WTC11 (cell line): ENCODE data around the gene SERGEF. TPM values are rescaled to one million over a fixed set of nuclear protein-coding genes. Genes with fewer than 3 reads are reported as not detected.

ENCODE experiments used
- ATAC-seq: fragments of 200-7000 bp; cut with Tn5 transposase; 2 replicates; pipeline ENCODE4 v1.10.0; 2021; ENCODE audit warnings: mild to moderate bottlenecking, moderate library complexity
- CTCF ChIA-PET: fragments of 300-600 bp; sonication (Branson Sonifier 250); formaldehyde crosslinking; loops from one replicate; lab custom pipeline; 2021; ENCODE audit warnings: antibody characterized with exemption; lab: Charles Lee
- POLR2A ChIA-PET: fragments of 350-600 bp; sonication (Branson Sonifier 250); formaldehyde crosslinking; loops from one replicate; lab custom pipeline; 2021; ENCODE audit warnings: antibody characterized with exemption; lab: Charles Lee
- DNase-seq: peaks from one replicate; pipeline ENCODE4 v3.0.0; 2021; ENCODE audit warnings: low spot score
- H3K27ac Mint-ChIP-seq: 2 replicates; pipeline ENCODE4 v1.8.0; 2021; ENCODE audit warnings: mixed read lengths
- H3K27me3 Mint-ChIP-seq: 2 replicates; pipeline ENCODE4 v1.8.0; 2021; ENCODE audit warnings: low read depth, mild to moderate bottlenecking, moderate library complexity, mixed read lengths
- H3K36me3 Mint-ChIP-seq: 2 replicates; pipeline ENCODE4 v1.8.0; 2021; ENCODE audit warnings: mixed read lengths
- H3K4me1 Mint-ChIP-seq: 2 replicates; pipeline ENCODE4 v1.8.0; 2022; ENCODE audit warnings: mixed read lengths
- H3K4me3 Mint-ChIP-seq: 2 replicates; pipeline ENCODE4 v1.8.0; 2021; ENCODE audit warnings: mild to moderate bottlenecking, moderate library complexity, mixed read lengths
- H3K9me3 Mint-ChIP-seq: 2 replicates; pipeline ENCODE4 v1.8.0; 2021; ENCODE audit warnings: mixed read lengths
- AFF4 ChIP-seq: sonication (generic); formaldehyde crosslinking; IDR thresholded peaks from 2 replicates; pipeline ENCODE4 v1.8.1; 2023; ENCODE audit warnings: mild to moderate bottlenecking, missing genetic modification reagents, borderline replicate concordance
- CBFB ChIP-seq: sonication (generic); formaldehyde crosslinking; IDR thresholded peaks from 2 replicates; pipeline ENCODE4 v1.8.1; 2022; ENCODE audit warnings: mild to moderate bottlenecking, low read depth, missing genetic modification reagents
- CREB1 ChIP-seq: sonication (generic); formaldehyde crosslinking; IDR thresholded peaks from 2 replicates; pipeline ENCODE4 v1.8.0; 2023; ENCODE audit warnings: mild to moderate bottlenecking, missing genetic modification reagents
- CTCF ChIP-seq: fragments of 200-600 bp; IDR thresholded peaks from 2 replicates; pipeline ENCODE4 v1.8.0; 2022; ENCODE audit warnings: antibody characterized with exemption
- ESRRA ChIP-seq: sonication (generic); formaldehyde crosslinking; IDR thresholded peaks from 2 replicates; pipeline ENCODE4 v1.8.1; 2022; ENCODE audit warnings: mild to moderate bottlenecking, missing genetic modification reagents, borderline replicate concordance
- FOXJ3 ChIP-seq: sonication (generic); formaldehyde crosslinking; IDR thresholded peaks from 2 replicates; pipeline ENCODE4 v1.9.0; 2021; ENCODE audit warnings: missing genetic modification reagents, mild to moderate bottlenecking, borderline replicate concordance
- GABPB1 ChIP-seq: sonication (generic); formaldehyde crosslinking; IDR thresholded peaks from 2 replicates; pipeline ENCODE4 v1.8.1; 2023; ENCODE audit warnings: mild to moderate bottlenecking, missing genetic modification reagents
- HMGA2 ChIP-seq: fragments of 250-450 bp; sonication (Bioruptor Pico); IDR thresholded peaks from 2 replicates; pipeline ENCODE4 v1.4.0; 2021; ENCODE audit warnings: mild to moderate bottlenecking, moderate library complexity
- HMGXB4 ChIP-seq: sonication (generic); formaldehyde crosslinking; IDR thresholded peaks from 2 replicates; pipeline ENCODE4 v1.8.1; 2023; ENCODE audit warnings: mild to moderate bottlenecking, moderate library complexity, missing genetic modification reagents
- JAZF1 ChIP-seq: fragments of 250-450 bp; sonication (Bioruptor Pico); IDR thresholded peaks from 2 replicates; pipeline ENCODE4 v1.9.0; 2021; ENCODE audit warnings: moderate library complexity, mild to moderate bottlenecking, inconsistent platforms
- NFE2L1 ChIP-seq: sonication (generic); formaldehyde crosslinking; IDR thresholded peaks from 2 replicates; pipeline ENCODE4 v1.8.1; 2023; ENCODE audit warnings: missing genetic modification reagents
- PRDM15 ChIP-seq: sonication (generic); formaldehyde crosslinking; IDR thresholded peaks from 2 replicates; pipeline ENCODE4 v1.8.0; 2022; ENCODE audit warnings: missing genetic modification reagents
- RELA ChIP-seq: sonication (generic); formaldehyde crosslinking; IDR thresholded peaks from 2 replicates; pipeline ENCODE4 v1.8.1; 2022; ENCODE audit warnings: missing genetic modification reagents, mild to moderate bottlenecking, borderline replicate concordance
- TEAD1 ChIP-seq: sonication (generic); formaldehyde crosslinking; IDR thresholded peaks from 2 replicates; pipeline ENCODE4 v1.8.0; 2022; ENCODE audit warnings: mild to moderate bottlenecking, missing genetic modification reagents
- ZMAT4 ChIP-seq: fragments of 250-450 bp; sonication (Bioruptor Pico); IDR thresholded peaks from 2 replicates; pipeline ENCODE4 v1.9.0; 2021; ENCODE audit warnings: mild to moderate bottlenecking
- ZNF219 ChIP-seq: sonication (generic); formaldehyde crosslinking; IDR thresholded peaks from 2 replicates; pipeline ENCODE4 v1.8.0; 2023; ENCODE audit warnings: missing genetic modification reagents, mild to moderate bottlenecking, borderline replicate concordance
- ZNF232 ChIP-seq: sonication (generic); formaldehyde crosslinking; IDR thresholded peaks from 2 replicates; pipeline ENCODE4 v1.8.0; 2022; ENCODE audit warnings: mild to moderate bottlenecking, missing genetic modification reagents
- ZNF396 ChIP-seq: fragments of 250-450 bp; sonication (Bioruptor Pico); IDR thresholded peaks from 2 replicates; pipeline ENCODE4 v1.8.0; 2021; ENCODE audit warnings: mild to moderate bottlenecking, moderate library complexity, borderline replicate concordance
- ZNF416 ChIP-seq: fragments of 250-450 bp; sonication (Bioruptor Pico); IDR thresholded peaks from 2 replicates; pipeline ENCODE4 v1.9.0; 2021; ENCODE audit warnings: mild to moderate bottlenecking, inconsistent platforms
- total RNA-seq: library from RNA; stranded (reverse); gene quantifications from 3 replicates; pipeline ENCODE4 v1.2.3, GENCODE V29; 2021

SERGEF gene
- total RNA-seq, 1 experiment from 2014 or later: 35.5 TPM

DNA sequence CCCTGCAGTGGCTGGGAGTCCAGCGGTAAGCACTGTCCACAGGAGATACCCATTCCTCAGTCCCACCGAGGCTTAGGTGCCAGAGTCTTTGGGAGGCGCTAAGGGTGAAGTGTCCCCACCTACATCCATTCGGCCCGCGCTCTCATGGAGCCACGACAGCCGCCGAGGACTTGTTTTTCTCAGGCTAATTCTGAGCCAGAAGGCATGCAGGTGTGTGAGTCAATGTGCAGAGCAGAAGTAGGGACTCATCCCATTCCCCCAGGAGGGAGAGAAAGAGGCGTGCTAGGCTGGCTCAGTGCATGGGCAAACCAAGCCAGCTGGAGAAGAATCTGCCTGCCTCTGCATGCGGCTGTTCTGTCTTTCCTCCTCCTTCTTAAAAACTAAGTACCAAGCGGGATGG, 231.6 kb downstream of the SERGEF start:
- Mint-ChIP-seq H3K9me3 (no peaks in the 10 kb centered on the region), H3K36me3 (no peaks in the 10 kb centered on the region), H3K4me3 (no peak overlapping the region), H3K27ac (no peak overlapping the region), H3K27me3 (no peaks in the 10 kb centered on the region), H3K4me1 (no peaks in the 10 kb centered on the region)
- ChIA-PET CTCF (interaction anchor here (1.1 to 6.4 kb wide), 2 partner anchors 14 to 125 kb away, joined by 4 to 48 read pairs; no protein-coding TSS in a partner anchor), POLR2A (no interaction called here)
- no peak for TF ChIP-seq NFE2L1
- ATAC-seq: no peak; the same call in 1 of the 2 replicates
- no peak for DNase-seq

DNA sequence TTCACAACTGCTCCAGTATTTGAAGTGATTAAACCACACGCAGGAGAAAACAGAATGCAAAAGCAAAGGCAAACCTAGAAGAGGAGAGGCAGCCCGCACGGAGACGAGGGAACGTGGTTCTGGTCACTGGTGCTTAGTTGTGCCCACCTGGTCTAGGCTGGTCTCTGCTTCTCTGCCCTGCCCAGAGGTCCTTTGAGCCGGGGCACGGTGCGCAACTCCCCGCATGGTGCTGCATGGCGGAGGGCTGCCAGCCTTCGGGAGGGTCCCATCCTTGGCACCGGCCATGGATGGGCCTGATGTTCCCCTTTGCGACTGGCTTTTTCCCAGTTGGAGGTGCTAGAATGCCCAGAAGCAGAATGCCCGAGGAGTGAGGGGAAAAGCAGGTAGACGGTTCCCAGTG, 232.2 kb downstream of the SERGEF start:
- no peaks in the 10 kb centered on the region for H3K36me3 Mint-ChIP-seq
- TF ChIP-seq RELA (CRISPR knock-in tag) (no peak), HMGA2 (CRISPR knock-in tag) (no peak), ZMAT4 (CRISPR knock-in tag) (no peak), GABPB1 (CRISPR knock-in tag) (no peak), JAZF1 (no peak), CTCF (no peak), TEAD1 (CRISPR knock-in tag) (no peak), HMGXB4 (CRISPR knock-in tag) (no peak), PRDM15 (CRISPR knock-in tag) (no peak), CREB1 (CRISPR knock-in tag) (no peak), FOXJ3 (no peak), ESRRA (CRISPR knock-in tag) (no peak), ZNF219 (CRISPR knock-in tag) (no peak), ZNF416 (CRISPR knock-in tag) (no peak), CBFB (CRISPR knock-in tag) (no peak), ZNF232 (CRISPR knock-in tag) (no peak), ZNF396 (CRISPR knock-in tag) (no peak), AFF4 (CRISPR knock-in tag) (no peak)
- TF ChIP-seq, all 79 proteins: peak for 0
- H3K4me3 Mint-ChIP-seq: no peak overlapping the region
- ATAC-seq (no peak), DNase-seq (no peak)
- no peaks in the 10 kb centered on the region for H3K27me3 Mint-ChIP-seq
- ChIA-PET POLR2A (no interaction called here), CTCF (interaction anchor here (0.8 to 6.4 kb wide), 5 partner anchors 12 to 192 kb away, joined by 3 to 48 read pairs (median 4); no protein-coding TSS in a partner anchor)
- H3K9me3 Mint-ChIP-seq: no peaks in the 10 kb centered on the region
- no peaks in the 10 kb centered on the region for H3K4me1 Mint-ChIP-seq
- no peak overlapping the region for H3K27ac Mint-ChIP-seq
